ENCODE data around the gene MFRP.

Gene MFRP

DNA sequence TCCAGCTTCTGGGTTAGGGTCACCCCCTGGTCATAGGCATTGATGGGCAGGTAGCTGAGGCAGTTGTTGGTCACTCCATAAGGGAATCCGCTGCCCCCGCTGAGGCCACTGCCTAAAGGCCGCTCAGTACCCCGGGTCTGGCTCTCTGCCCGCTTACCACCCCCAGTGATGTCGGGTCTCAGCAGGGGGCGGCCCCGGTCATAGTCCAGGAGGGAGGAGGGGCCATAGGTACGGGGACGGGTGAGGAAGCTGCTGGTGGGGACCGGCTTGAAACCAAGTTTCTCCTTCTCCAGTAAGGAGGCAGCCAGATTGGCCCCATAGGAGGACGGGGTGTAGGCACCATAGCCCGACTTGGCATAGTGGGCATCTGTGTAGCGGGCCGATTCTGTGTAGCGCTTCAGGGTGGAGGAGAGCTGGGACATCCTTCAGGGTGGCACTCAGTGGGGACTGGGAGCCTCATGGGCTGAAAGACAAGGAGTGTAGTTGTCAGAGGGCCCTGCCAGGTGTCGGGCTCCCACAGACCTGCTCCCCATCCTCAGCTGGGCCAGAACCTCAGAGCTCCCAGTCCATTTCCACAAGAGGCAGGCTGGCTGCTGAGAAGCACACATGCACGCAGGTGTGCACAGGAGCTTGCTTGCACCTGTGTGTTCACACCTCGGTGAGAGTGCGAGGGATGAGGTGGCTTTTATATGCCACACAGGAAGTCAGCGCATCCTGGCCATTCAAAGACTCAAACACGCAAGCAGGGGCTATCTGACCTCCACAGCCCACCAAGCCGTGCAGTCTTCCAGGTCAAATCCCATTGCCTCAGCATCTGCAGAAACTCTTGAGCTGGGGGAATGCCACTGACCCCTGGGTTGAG lies 26.8 kb upstream of the MFRP start:
- DNase-seq (ENCODE audit: extremely low read depth in 1 of 2, low read depth in 1 of 2) = no peak

DNA sequence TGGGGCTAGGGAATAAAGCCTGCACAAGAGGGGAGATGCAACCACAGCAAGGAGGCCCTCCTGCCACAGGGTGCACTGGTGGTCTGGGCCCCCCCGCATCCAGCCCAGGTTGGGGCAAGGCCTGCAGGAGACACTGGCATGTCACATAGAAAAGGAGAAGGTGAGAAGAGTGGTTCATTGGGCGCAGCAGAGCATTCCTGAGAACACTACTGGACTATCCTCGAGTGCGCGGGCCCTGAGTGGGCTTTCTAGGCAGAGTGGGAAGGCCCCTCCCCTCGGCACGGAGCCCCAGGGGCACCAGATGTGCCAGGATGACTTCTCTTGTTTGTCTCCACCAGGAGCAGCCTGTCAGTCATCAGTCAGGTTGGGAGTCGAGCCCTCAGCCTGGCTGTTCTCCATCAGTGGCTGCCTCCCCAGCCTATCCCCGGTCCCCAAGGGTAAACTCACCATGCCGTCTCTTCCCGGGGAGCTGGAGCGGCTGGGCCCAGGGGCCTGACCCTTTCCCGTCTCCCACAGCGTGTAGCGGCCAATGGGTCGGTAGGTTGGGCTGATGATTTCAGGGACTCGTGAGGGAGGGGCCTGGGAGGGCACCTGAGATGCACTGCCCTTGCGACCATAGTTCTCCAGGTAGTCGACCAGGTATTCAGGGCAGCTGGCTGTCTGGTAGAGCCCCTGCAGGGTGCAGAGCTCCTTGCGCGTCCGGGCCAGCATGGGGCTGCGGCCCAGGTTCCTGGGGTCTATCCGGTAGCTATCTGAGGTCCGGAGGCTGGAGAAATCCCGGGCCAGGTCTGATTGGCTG lies 26.0 kb upstream of the MFRP start:
- DNase-seq (ENCODE audit: extremely low read depth in 1 of 2, low read depth in 1 of 2) = no peak

GRCh38 chr11:119371778-119372182 lies 25.3 kb upstream of the MFRP start:
- DNase-seq (ENCODE audit: extremely low read depth in 1 of 2, low read depth in 1 of 2) = no peak

- DNase-seq (ENCODE audit: extremely low read depth in 1 of 2, low read depth in 1 of 2) = no peak
Measured at GRCh38 chr11:119371067-119371601, 24.6 kb upstream of the MFRP start.

DNA sequence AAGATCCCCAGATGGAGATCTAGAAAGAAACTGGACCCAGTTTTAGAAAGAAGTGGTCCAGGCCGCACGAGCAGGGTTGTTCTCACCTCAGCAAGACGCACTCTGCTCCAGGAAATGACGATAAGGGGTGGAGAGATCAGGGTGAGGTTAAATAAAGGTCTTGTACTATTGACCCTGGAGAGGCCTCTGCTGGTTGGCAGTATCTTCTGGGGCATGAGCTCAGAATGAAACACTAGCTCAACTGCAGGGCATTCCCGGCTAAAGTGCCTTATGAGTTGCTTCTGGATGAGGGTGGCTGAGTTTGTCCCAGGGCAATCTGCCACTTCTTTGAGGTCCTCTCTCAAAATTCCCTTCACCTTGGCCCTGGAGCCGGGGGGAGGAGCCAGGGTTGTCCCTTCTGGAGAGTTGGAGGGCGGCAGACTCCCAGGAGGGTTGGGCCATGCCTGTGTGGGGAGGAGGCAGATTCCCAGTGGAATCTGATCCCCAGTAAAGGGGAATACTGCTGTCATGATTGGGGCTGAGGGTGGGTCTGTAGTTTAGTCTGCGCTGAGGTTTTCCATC lies 24.1 kb upstream of the MFRP start:
- DNase-seq (ENCODE audit: extremely low read depth in 1 of 2, low read depth in 1 of 2) = no peak

GRCh38 chr11:119369132-119369925 lies 22.8 kb upstream of the MFRP start:
- DNase-seq (ENCODE audit: extremely low read depth in 1 of 2, low read depth in 1 of 2) = no peak

DNA sequence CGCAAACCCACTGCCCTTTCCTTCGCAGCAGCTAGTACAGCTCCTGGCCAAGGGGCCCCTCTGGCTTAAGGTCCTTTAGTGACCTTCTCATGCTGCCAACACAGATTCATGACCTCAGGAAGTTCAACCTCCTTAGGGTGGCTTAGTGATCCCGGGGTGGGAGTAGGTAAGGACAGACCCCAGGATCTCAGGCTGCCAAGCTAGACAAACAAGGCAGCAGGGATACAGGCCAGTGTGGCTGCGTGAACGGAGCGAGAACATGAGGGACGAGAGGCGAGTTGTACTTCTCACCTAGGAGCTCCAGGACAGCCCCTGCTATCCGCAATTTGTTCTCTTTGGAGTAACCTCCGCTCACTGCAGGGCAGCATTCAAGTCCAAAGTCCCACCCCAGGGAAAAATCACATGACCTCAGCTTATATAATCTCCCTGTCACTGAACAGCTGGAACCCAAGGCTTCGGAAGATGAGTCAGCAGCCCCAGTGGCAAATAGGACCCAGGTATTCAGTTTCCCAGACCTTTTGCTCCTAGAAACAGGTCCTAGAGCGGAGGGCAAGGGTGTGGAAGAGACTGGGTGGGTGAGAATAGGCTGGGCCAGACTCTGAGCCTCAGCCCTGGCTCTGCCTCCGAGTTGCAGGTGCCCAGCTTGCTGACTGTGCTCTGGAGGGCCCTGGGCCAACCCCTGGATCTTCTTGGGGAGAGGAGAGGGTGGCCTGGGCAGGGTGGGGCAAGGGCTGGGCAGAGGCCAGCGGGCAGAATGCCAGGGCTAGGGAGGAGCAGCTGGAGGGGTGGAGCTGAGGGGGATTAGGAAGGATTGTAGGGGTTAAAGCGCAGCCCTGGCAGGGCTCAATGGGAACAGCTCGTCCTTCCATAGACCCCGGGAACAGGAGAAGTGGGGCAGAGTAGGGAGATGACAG lies 21.9 kb upstream of the MFRP start:
- DNase-seq (ENCODE audit: extremely low read depth in 1 of 2, low read depth in 1 of 2) = no peak

DNA sequence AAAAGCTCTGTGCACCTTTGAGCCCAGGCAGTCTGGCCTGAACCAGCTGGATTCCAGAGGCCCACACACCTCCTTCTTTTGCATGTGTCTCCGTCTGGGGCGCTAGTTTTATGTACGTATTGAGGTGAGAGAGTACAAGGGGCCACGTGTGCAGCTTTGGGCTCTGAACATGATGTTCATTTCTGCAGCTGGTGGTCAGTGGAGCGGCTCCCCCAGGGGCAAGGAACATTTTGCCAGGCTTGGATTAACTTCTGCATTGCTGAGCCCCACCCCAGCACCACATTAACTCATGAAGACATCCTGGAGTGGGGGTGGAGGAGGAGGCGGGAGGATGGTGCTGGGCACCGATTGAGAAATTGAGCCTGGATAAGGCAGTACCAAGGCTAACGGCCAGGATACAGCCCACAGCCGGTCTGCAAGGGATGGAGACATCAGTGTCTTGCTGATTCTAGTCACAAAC lies 21.2 kb upstream of the MFRP start:
- no peak for DNase-seq (ENCODE audit: extremely low read depth in 1 of 2, low read depth in 1 of 2)

DNA sequence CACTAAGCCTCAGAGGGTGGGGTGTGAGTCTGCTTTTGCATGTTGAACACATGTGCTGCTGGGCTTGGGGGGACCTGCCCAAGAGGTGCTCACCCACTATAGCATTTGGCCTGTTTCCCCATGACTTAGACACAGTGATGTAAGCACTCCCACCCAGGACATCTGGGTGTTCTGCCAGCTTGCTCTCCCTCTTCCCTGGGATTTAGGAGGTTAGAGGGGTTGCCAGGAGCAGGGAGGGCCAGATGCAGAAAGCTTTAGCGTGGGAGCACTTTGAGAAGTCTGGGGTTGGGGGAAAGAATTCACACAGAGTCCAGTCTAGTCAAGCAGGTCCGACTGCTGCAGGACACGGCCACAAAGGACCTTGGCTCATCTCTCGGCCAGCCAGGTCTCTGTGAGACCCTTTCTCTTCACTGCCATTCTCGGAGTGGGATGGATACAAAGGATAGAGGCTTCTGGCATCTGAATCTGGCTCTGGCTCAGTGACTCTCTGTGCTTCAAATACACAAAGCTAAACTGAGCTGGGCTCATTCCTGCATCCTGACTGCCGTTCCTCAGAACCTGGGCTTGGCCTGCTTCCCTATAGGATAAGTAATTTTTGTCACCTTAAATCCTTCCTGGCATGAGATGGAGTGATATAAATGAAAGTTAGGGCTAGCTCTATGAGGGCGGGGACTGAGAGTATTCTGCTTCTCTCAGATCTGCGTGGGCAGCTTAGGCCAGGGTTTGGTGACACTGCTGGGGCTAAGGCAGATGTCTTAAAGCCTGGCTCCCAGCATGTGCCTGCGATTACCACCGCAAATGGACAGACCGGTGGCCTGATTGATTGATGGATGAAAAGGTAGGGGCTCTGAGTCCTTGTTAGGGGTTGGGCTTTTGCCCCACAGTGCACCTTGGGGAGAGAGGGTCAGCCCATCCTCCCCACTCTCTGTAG lies 20.4 kb upstream of the MFRP start:
- no peak for DNase-seq (ENCODE audit: extremely low read depth in 1 of 2, low read depth in 1 of 2)

GRCh38 chr11:119365071-119365591 lies 18.6 kb upstream of the MFRP start:
- no peak for DNase-seq (ENCODE audit: extremely low read depth in 1 of 2, low read depth in 1 of 2)

GRCh38 chr11:119363851-119364590 lies 17.5 kb upstream of the MFRP start:
- DNase-seq (ENCODE audit: extremely low read depth in 1 of 2, low read depth in 1 of 2) = no peak

- no peak for DNase-seq (ENCODE audit: extremely low read depth in 1 of 2, low read depth in 1 of 2)
Measured at GRCh38 chr11:119363081-119363850, 16.8 kb upstream of the MFRP start.

DNA sequence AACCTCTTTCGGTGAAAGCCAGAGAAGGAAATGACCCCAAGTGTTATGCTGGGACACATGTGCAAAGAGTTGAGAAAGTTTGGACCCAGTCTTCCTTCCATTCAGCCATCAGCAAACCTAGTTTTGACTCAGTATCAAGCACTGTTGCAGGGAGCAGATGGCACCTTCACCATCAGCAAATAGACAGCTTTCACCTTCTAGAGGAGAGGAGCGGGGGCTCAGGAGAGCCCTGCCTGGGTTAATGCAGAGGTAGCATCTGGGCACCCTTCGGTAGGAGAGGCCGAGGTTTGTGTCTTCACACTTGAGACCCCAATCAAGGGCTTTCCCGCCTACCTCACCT lies 16.2 kb upstream of the MFRP start:
- no peak for DNase-seq (ENCODE audit: extremely low read depth in 1 of 2, low read depth in 1 of 2)

- DNase-seq (ENCODE audit: extremely low read depth in 1 of 2, low read depth in 1 of 2) = no peak
Measured at GRCh38 chr11:119361941-119362725, 15.6 kb upstream of the MFRP start.

- peak in 1 of 2 donors; percentile 69 for DNase-seq (ENCODE audit: extremely low read depth in 1 of 2, low read depth in 1 of 2)
Measured at GRCh38 chr11:119361056-119361787, 14.7 kb upstream of the MFRP start.
